HG03280 (cell line): ENCODE data around the gene TACSTD2.
"Not testable (repeated sequence)": the region's sequence is repeated elsewhere in the genome, so short reads cannot be mapped to it uniquely, and the experiment has no call there.

Experiments
- ATAC-seq: cut with Tn5 transposase; IDR thresholded peaks from one replicate; pipeline ENCODE4 v1.9.1; 2021; ENCODE audit warnings: mild to moderate bottlenecking, moderate library complexity; ENCODE audit not compliant: unreplicated experiment

The TACSTD2 gene

GRCh38 chr1:58568271-58568860 lies 8.7 kb downstream of the TACSTD2 start:
- no peak for ATAC-seq

- no peak for ATAC-seq
Measured at GRCh38 chr1:58566339-58566738, 10.7 kb downstream of the TACSTD2 start.

GRCh38 chr1:58563715-58564114 lies 13.3 kb downstream of the TACSTD2 start:
- ATAC-seq, result not testable (repeated sequence)

- ATAC-seq, result no peak
Measured at GRCh38 chr1:58561633-58562032, 15.4 kb downstream of the TACSTD2 start.

- no peak for ATAC-seq
Measured at GRCh38 chr1:58555393-58555792, 21.7 kb downstream of the TACSTD2 start.

GRCh38 chr1:58551186-58552140 lies 25.6 kb downstream of the TACSTD2 start:
- no peak for ATAC-seq

- not testable (repeated sequence) for ATAC-seq
Measured at GRCh38 chr1:58549291-58549690, 27.8 kb downstream of the TACSTD2 start.

GRCh38 chr1:58548371-58548770 lies 28.7 kb downstream of the TACSTD2 start:
- ATAC-seq, result no peak

GRCh38 chr1:58546520-58547308 lies 30.3 kb downstream of the TACSTD2 start, which contains the start of gene OMA1:
TSS of gene OMA1 (minus strand) at chr1:58546726. CDS start at chr1:58539294, 7,432 bp downstream.
- ATAC-seq, result peak; percentile 95

- peak; percentile 53 for ATAC-seq
Measured at GRCh38 chr1:58545591-58546519, 31.2 kb downstream of the TACSTD2 start.

- no peak for ATAC-seq
Measured at GRCh38 chr1:58543260-58543659, 33.8 kb downstream of the TACSTD2 start.

- ATAC-seq, result no peak
Measured at GRCh38 chr1:58539553-58539952, 37.5 kb downstream of the TACSTD2 start.

- no peak for ATAC-seq
Measured at GRCh38 chr1:58538821-58539220, 38.2 kb downstream of the TACSTD2 start.

- not testable (repeated sequence) for ATAC-seq
Measured at GRCh38 chr1:58531842-58532241, 45.2 kb downstream of the TACSTD2 start.

GRCh38 chr1:58529284-58529683 lies 47.8 kb downstream of the TACSTD2 start:
- ATAC-seq, result no peak

GRCh38 chr1:58528518-58528917 lies 48.5 kb downstream of the TACSTD2 start:
- ATAC-seq, result no peak
